ENCODE measurements around the gene NAALAD2. TPM values are rescaled to one million over a fixed set of nuclear protein-coding genes. Genes with fewer than 3 reads are reported as not detected.

NAALAD2 gene
- total RNA-seq, result not detected

GRCh38 chr11:90134478-90135003, at the start of gene NAALAD2:
Gene NAALAD2 (plus strand): TSS chr11:90134663. CDS start chr11:90134759, 96 bp downstream.

GRCh38 chr11:90085650-90086049, 48.8 kb upstream of the NAALAD2 start, which contains the start of gene UBTFL1:
Gene UBTFL1 (plus strand): TSS chr11:90085950. CDS start chr11:90085950, 0 bp downstream.

GRCh38 chr11:90222459-90223247, 88.2 kb downstream of the NAALAD2 start, which contains the start of gene CHORDC1:
Gene CHORDC1 (minus strand): TSS chr11:90223049. CDS start chr11:90222954, 95 bp downstream.

Other genes starting within 250 kb of the NAALAD2 start
- not detected for gene TRIM49D1, start 212.4 kb upstream of the NAALAD2 start, total RNA-seq
- not detected for gene TRIM49D2, start 210.6 kb upstream of the NAALAD2 start, total RNA-seq
- not detected for gene TRIM64, start 168.6 kb upstream of the NAALAD2 start, total RNA-seq
- gene TRIM49C, start 103.6 kb upstream of the NAALAD2 start, total RNA-seq, result not detected
- gene UBTFL1, start 48.7 kb upstream of the NAALAD2 start, total RNA-seq, result not detected
- gene CHORDC1, start 88.4 kb downstream of the NAALAD2 start, total RNA-seq, result 10 to 100 TPM; 47.9 TPM